ENCODE measurements around the gene DENND4B. TPM values are rescaled to one million over a fixed set of nuclear protein-coding genes. Genes with fewer than 3 reads are reported as not detected.
A peak's percentile ranks its signal among the peaks of the same experiment; 100 is the strongest.

The DENND4B gene
- total and polyA plus RNA-seq, 10 of the 15 experiments (the other 5 are each of a cell fraction or from before 2014, with no cell fraction given): 12.0 to 74.8 (median 22.7) TPM

GRCh38 chr1:153953859-153954365, 7.4 kb upstream of the DENND4B start:
- Histone ChIP-seq H3K79me2 (ENCODE audit: control insufficient read depth, insufficient read depth, low read length) (peaks cover 56% of the 10 kb centered on the region), H3K4me1 (ENCODE audit: control insufficient read depth, insufficient read depth, low read length) (peaks cover 12% of the 10 kb centered on the region), H3K4me3 (0 out of 2 replicates have a peak overlapping the region, but pooled peaks have one; percentile 20), H3K27ac (ENCODE audit: control insufficient read depth, insufficient read depth) (no peak overlapping the region), H3K27me3 (replicated peaks in 1 of 2; ENCODE audit: control insufficient read depth in 2 of 2, insufficient read depth in 2 of 2, low read length in 1 of 2) (no peaks in the 10 kb centered on the region), H2AFZ (ENCODE audit: control insufficient read depth, low read depth, low read length) (no peak overlapping the region), H4K20me1 (ENCODE audit: control insufficient read depth, insufficient read depth) (peaks cover 12% of the 10 kb centered on the region; the same call in 1 of the 2 replicates), H3K4me2 (ENCODE audit: control insufficient read depth, insufficient read depth) (peak overlapping the region; percentile 60; the same call in 1 of the 2 replicates), H3K9me3 (replicated peaks; ENCODE audit: control insufficient read depth, insufficient read depth, low read length) (no peaks in the 10 kb centered on the region), H3K9ac (ENCODE audit: control insufficient read depth, insufficient read depth, low read length) (peak overlapping the region; percentile 28), H3K36me3 (ENCODE audit: control insufficient read depth in 2 of 2, insufficient read depth in 2 of 2, low read length in 1 of 2) (peaks cover 23 to 27% of the 10 kb centered on the region in 2 experiments; a peak in 3 of 4 replicates)
- FAIRE-seq (no peak), DNase-seq (ENCODE audit: low read depth, low spot score) (no peak), ATAC-seq (no peak)
- in situ Hi-C loops (cut with MboI) (no loop called here), intact Hi-C loops (cut with micrococcal nuclease; ENCODE audit: unreplicated experiment) (no loop called here)
- ChIA-PET RAD21 (ENCODE audit: unreplicated experiment) (no interaction called here), SMC1A (ENCODE audit: uncharacterized antibody, unreplicated experiment) (interaction anchor here (1.7 to 6.9 kb wide), 3 partner anchors 13 to 35 kb away, joined by 3 to 31 read pairs (median 8); partner anchors contain the start of genes CREB3L4 and JTB), CTCF (interaction anchor here (1.1 to 5.0 kb wide), 4 partner anchors 8 to 156 kb away, joined by 3 to 27 read pairs (median 10); partner anchors contain the start of genes CREB3L4, DENND4B and RAB13), POLR2A (interaction anchor here (1.1 to 5.5 kb wide), 4 partner anchors 8 to 13 kb away, joined by 3 to 38 read pairs (median 3); partner anchors contain the start of genes CREB3L4, DENND4B and SLC39A1)
- WGBS (ENCODE audit: insufficient coverage, insufficient replicate concordance, low lambda C conversion rate, missing lambda C conversion rate): 91% methylated on average over 4 of the region's 4 CpGs
- no TSS peak for BruUV-seq (replicated peaks)
- TF ChIP-seq SMAD5 (IDR thresholded peaks at IDR 0.05; ENCODE audit: low read depth) (no peak), ZNF592 (IDR thresholded peaks at IDR 0.05) (no peak), PAX8 (IDR thresholded peaks at IDR 0.05) (no peak), IKZF2 (IDR thresholded peaks at IDR 0.05) (no peak), EGR1 (IDR thresholded peaks at IDR 0.05; ENCODE audit: borderline replicate concordance in 1 of 2, low read depth in 2 of 2, low read length in 2 of 2) (no peak), ATF2 (IDR thresholded peaks at IDR 0.05; ENCODE audit: low read length) (no peak), PRDM15 (CRISPR knock-in tag; IDR thresholded peaks at IDR 0.05) (no peak), ZBTB11 (CRISPR knock-in tag; IDR thresholded peaks at IDR 0.05) (no peak), ZNF274 (IDR thresholded peaks at IDR 0.05; ENCODE audit: insufficient read depth, insufficient read length) (no peak), STAT1 (conservative IDR thresholded peaks at IDR 0.05) (no peak)

All from GM12878 (cell line).